Right renal pelvis (tissue), 4 donors: ENCODE results near the gene GBA3. TPM values are rescaled to one million over a fixed set of nuclear protein-coding genes. Genes with fewer than 3 reads are reported as not detected.

ENCODE experiments used
- DNase-seq, 4 donors: peaks; one replicate each; pipeline ENCODE4 v3.0.0-alpha.2; 2013; ENCODE audit warnings: low read depth in 4 of 4, low spot score in 3 of 4, missing footprints in 1 of 4
- polyA plus RNA-seq, 4 donors: library from polyadenylated mRNA; unstranded; fragments of 120-200 nt; gene quantifications; one replicate each; pipeline ENCODE4 v1.2.1, GENCODE V29; 2013; ENCODE audit not compliant: insufficient read length in 4 of 4

The GBA3 gene
- polyA plus RNA-seq, 4 donors: 13.4 to 19.8 (median 16.3) TPM

- DNase-seq: no peak
These were observed 3.3 kb upstream of the GBA3 start for GRCh38 chr4:22689428-22689827.

GRCh38 chr4:22695029-22695428, 2.3 kb downstream of the GBA3 start:
- DNase-seq: no peak

DNA sequence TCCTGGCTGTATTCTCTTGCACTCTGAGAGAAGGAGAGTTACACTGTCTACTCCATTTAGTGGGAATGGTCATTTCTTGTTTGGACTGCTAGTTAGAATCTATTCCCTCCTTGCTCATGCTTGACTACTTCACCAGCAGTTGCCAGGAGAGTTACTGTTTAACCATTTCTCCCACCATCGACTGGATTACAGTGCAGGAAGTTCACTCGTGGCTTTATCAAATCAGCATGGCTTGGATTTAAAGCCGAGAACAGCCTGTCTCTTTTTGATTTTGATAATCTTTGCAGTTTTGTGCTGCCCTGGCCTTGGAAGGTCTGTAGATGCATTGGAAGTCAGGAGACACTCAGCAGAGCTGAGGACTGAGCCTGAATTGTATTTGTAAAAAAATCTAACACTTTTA, 3.2 kb downstream of the GBA3 start:
- DNase-seq: peak in 3 of 4 donors; percentile 11 to 28 (median 20)

- DNase-seq: no peak
These were observed 11.2 kb downstream of the GBA3 start for GRCh38 chr4:22703912-22704311.

GRCh38 chr4:22707390-22707789, 14.7 kb downstream of the GBA3 start:
- DNase-seq: no peak

GRCh38 chr4:22708961-22709360, 16.2 kb downstream of the GBA3 start:
- DNase-seq: no peak

- no peak for DNase-seq
These were observed 19.4 kb downstream of the GBA3 start for GRCh38 chr4:22712105-22712504.

- no peak for DNase-seq
These were observed 19.8 kb downstream of the GBA3 start for GRCh38 chr4:22712529-22712928.

DNA sequence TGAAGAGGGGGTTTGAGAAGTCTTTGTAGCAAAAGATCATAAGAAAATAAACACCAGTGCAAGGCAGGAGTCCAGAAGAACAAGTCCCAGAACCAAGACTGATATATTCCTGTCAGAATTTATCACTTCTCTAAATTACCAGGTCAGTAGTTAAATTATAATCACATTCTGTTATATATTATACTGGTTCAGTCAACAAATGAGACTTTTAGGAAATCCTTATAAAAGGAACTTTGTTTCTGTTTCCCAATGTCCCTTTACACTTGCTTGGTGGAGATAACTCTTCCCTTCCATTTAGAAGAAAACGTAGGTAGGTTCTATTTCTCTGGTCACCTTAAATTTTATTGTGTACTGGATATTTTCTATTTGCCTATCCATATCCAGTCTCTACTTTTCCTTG, 21.1 kb downstream of the GBA3 start:
- no peak for DNase-seq

- DNase-seq: no peak
These were observed 26.5 kb downstream of the GBA3 start for GRCh38 chr4:22719218-22719617.

DNA sequence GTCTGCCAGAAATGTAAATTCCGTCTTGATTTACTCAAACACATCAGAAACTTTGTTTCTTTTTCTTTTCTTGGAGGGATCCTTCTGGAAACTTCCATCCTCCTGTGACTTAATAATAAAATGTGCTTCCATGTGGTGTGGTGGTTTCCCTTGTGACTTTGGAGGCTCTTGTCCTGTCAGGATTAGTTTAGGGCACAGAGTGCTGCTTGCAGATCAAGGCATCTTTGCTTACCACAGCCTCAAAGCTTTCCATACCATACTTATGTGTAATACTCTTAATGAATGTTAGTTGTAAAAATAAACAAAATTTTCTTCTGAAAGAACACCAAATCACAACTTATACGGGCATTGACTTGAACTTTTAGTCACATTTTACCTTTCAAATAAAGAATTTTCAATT, 27.4 kb downstream of the GBA3 start:
- DNase-seq: no peak

GRCh38 chr4:22721204-22721603, 28.5 kb downstream of the GBA3 start:
- no peak for DNase-seq

- no peak for DNase-seq
These were observed 37.3 kb downstream of the GBA3 start for GRCh38 chr4:22730021-22730420.

DNA sequence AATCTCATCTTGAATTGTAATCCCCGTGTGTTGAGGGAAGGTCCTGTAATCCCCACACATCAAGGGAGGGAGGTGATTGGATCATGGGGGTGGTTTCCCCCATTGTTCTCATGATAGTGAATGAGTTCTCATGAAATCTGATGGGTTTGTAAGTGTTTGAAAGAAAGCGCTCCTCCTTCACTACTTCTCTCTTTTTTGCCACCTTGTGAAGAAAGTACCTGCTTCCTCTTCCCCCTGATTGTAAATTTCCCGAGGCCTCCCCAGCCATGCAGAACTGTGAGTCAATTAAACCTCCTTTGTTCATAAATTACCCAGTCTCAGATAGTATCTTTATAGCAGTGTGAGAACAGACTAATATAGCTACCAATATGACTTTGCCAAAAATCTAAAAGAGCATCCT, 41.1 kb downstream of the GBA3 start:
- DNase-seq: no peak

DNA sequence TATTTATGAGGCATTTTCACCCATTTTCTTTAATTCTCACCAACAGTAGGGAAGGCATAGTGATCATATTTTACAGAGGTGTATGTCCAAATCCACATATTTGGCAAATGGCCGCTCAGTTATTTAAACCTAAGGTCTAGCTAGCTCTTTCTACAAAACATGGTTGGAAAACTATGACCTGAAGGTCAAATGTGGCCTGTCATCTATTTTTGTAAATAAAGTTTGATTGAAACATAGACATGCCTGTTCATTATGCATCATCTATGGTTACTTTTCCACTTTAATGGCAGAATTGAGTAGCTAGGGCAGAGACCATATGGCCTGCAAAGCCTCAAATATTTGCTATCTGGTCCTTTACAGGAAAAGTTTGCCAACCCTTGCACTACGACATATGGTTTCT, 44.2 kb downstream of the GBA3 start:
- no peak for DNase-seq

DNA sequence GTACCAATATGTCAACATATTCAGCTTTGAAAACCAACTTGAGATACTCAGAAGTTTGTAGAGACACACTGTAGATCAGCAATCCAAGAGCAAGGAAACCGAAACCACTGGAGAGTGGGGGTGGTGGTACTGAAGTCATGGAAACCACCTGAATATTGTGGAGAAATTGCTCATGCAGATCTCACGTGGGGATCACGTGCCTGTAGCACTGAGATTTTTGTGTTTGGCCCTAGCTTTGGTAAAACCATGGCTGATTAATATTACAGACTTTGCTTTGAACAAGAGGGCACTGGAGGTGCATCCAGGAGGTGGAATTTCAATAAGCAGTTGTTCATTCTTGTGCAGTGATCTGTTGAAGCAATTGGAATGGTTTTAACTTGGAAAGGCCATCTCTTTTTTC, 47.2 kb downstream of the GBA3 start:
- peak; percentile 23 to 42 (median 32) for DNase-seq

GRCh38 chr4:22741744-22742143, 49.0 kb downstream of the GBA3 start:
- DNase-seq: no peak

GRCh38 chr4:22743290-22743689, 50.6 kb downstream of the GBA3 start:
- DNase-seq: no peak

DNA sequence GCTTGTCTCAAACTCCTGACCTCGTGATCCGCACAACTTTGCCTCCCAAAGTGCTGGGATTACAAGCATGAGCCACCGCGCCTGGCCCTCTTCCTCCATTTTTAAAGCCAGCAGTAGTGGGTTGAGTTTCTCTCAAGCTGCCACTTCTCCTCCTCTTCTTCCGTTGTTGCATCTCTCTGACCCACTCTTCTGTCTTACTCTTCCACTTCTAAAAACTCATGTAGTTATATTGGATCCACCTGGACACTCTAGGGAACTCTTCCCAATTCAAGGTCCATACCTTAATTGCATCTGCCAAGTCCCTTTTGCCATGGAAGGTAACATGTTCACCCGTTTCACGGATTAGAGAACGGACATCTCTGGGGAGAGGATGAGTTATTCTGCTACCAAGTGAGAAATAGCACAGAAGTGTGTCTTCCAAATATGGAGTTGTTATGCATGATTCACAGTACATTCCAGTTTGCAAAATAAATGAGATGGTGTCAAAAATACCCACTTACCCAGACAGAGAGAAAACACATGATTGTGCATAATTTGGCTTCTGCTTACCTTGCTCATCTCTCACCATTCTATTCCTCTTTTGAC, 51.8 kb downstream of the GBA3 start:
- no peak for DNase-seq

- DNase-seq: no peak
These were observed 52.5 kb downstream of the GBA3 start for GRCh38 chr4:22745234-22745633.

GRCh38 chr4:22754116-22754515, 61.4 kb downstream of the GBA3 start:
- peak in 2 of 4 donors; percentile 20 to 27 for DNase-seq

- no peak for DNase-seq
These were observed 69.8 kb downstream of the GBA3 start for GRCh38 chr4:22762548-22762947.

- no peak for DNase-seq
These were observed 71.4 kb downstream of the GBA3 start for GRCh38 chr4:22764183-22764582.
